ENCODE measurements around the gene SLX4IP. TPM values are rescaled to one million over a fixed set of nuclear protein-coding genes. Genes with fewer than 3 reads are reported as not detected.
A peak's percentile ranks its signal among the peaks of the same experiment; 100 is the strongest.

The SLX4IP gene
- total RNA-seq, 1 donor from 2014 or later, result 5.3 TPM

DNA sequence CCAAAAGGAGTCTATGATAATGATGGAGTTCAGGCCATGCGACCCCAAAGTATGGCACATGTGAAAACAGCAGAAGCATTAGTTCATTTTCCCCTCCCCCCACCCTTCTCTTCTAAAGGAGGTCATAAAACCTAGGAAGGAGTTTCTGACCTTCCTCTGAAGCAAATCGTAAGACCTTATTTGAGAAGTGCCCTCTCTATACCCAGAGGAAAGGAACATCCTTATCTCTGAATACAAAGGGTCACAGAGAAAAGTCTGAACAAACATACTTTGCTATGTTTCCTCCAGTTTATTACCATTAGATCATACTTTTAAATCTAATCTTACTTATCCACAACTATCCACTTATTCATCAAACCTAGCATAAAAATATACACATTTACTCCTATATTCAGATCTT lies 48.6 kb downstream of the SLX4IP start:
- FAIRE-seq, result no peak
- Histone ChIP-seq H3K27ac (ENCODE audit: low read depth, low read length) (no peak overlapping the region), H3K36me3 (ENCODE audit: insufficient read depth, low read length) (no peaks in the 10 kb centered on the region), H3K4me2 (ENCODE audit: low read length) (no peak overlapping the region), H3K4me1 (ENCODE audit: insufficient read depth, low read length) (no peaks in the 10 kb centered on the region), H4K20me1 (ENCODE audit: insufficient read depth, low read length) (peaks cover 6% of the 10 kb centered on the region), H2AFZ (ENCODE audit: low read depth, low read length) (no peak overlapping the region), H3K79me2 (ENCODE audit: insufficient read depth, low read length) (no peaks in the 10 kb centered on the region), H3K27me3 (ENCODE audit: insufficient read depth, low read length) (no peaks in the 10 kb centered on the region), H3K9ac (ENCODE audit: low read length) (no peak overlapping the region), H3K4me3 (ENCODE audit: insufficient read depth, low read depth, low read length) (no peak overlapping the region), H3K9me3 (ENCODE audit: insufficient read depth, low read depth, low read length) (no peaks in the 10 kb centered on the region)
- Mint-ChIP-seq H3K4me1 (ENCODE audit: low read depth, unreplicated experiment) (peaks cover 14% of the 10 kb centered on the region), H3K9me3 (ENCODE audit: unreplicated experiment) (no peaks in the 10 kb centered on the region), H3K4me3 (ENCODE audit: unreplicated experiment) (no peak overlapping the region), H3K36me3 (ENCODE audit: low read depth, unreplicated experiment) (peaks cover 2% of the 10 kb centered on the region), H3K27ac (ENCODE audit: unreplicated experiment) (no peak overlapping the region), H3K27me3 (ENCODE audit: low read depth, unreplicated experiment) (no peaks in the 10 kb centered on the region)
- TF ChIP-seq, protein P1, sequence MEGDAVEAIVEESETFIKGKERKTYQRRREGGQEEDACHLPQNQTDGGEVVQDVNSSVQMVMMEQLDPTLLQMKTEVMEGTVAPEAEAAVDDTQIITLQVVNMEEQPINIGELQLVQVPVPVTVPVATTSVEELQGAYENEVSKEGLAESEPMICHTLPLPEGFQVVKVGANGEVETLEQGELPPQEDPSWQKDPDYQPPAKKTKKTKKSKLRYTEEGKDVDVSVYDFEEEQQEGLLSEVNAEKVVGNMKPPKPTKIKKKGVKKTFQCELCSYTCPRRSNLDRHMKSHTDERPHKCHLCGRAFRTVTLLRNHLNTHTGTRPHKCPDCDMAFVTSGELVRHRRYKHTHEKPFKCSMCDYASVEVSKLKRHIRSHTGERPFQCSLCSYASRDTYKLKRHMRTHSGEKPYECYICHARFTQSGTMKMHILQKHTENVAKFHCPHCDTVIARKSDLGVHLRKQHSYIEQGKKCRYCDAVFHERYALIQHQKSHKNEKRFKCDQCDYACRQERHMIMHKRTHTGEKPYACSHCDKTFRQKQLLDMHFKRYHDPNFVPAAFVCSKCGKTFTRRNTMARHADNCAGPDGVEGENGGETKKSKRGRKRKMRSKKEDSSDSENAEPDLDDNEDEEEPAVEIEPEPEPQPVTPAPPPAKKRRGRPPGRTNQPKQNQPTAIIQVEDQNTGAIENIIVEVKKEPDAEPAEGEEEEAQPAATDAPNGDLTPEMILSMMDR (IDR thresholded peaks at IDR 0.05; ENCODE audit: insufficient read depth, low read depth, low read length), result no peak
- no peak for TF ChIP-seq EZH2 (IDR thresholded peaks at IDR 0.05; ENCODE audit: insufficient read depth, low read length)
- no peak for DNase-seq (ENCODE audit: low read depth)

- H3K4me1 Mint-ChIP-seq (ENCODE audit: low read depth, unreplicated experiment), result peaks cover 34% of the 10 kb centered on the region
- FAIRE-seq, result peak; percentile 20
- H3K27ac ChIP-seq (ENCODE audit: low read depth, low read length), result no peak overlapping the region
Measured at GRCh38 chr20:10487142-10488136, 52.3 kb downstream of the SLX4IP start.

More at GRCh38 chr20:10487142-10488136, 52.3 kb downstream of the SLX4IP start:
- no peak overlapping the region for H3K4me2 ChIP-seq (ENCODE audit: low read length)
- no peak overlapping the region for H2AFZ ChIP-seq (ENCODE audit: low read depth, low read length)
- no peaks in the 10 kb centered on the region for H3K4me1 ChIP-seq (ENCODE audit: insufficient read depth, low read length)
- H3K27me3 ChIP-seq (ENCODE audit: insufficient read depth, low read length), result no peaks in the 10 kb centered on the region
- H3K79me2 ChIP-seq (ENCODE audit: insufficient read depth, low read length), result no peaks in the 10 kb centered on the region
- Mint-ChIP-seq H3K36me3 (ENCODE audit: low read depth, unreplicated experiment) (peaks cover 2% of the 10 kb centered on the region), H3K27me3 (ENCODE audit: low read depth, unreplicated experiment) (no peaks in the 10 kb centered on the region), H3K9me3 (ENCODE audit: unreplicated experiment) (no peaks in the 10 kb centered on the region), H3K27ac (ENCODE audit: unreplicated experiment) (peak overlapping the region; percentile 70), H3K4me3 (ENCODE audit: unreplicated experiment) (no peak overlapping the region)
- no peaks in the 10 kb centered on the region for H3K36me3 ChIP-seq (ENCODE audit: insufficient read depth, low read length)
- H4K20me1 ChIP-seq (ENCODE audit: insufficient read depth, low read length), result peaks cover 6% of the 10 kb centered on the region
- no peak overlapping the region for H3K4me3 ChIP-seq (ENCODE audit: insufficient read depth, low read depth, low read length)
- TF ChIP-seq EZH2 (IDR thresholded peaks at IDR 0.05; ENCODE audit: insufficient read depth, low read length), result no peak
- TF ChIP-seq, protein P1 (IDR thresholded peaks at IDR 0.05; ENCODE audit: insufficient read depth, low read depth, low read length), result no peak
- peak; percentile 59 for DNase-seq (ENCODE audit: low read depth)
- no peaks in the 10 kb centered on the region for H3K9me3 ChIP-seq (ENCODE audit: insufficient read depth, low read depth, low read length)
- H3K9ac ChIP-seq (ENCODE audit: low read length), result no peak overlapping the region

All from astrocyte (in vitro differentiated cells and primary cell).